B cell (primary cell): ENCODE measurements around the gene TFEB. TPM values are rescaled to one million over a fixed set of nuclear protein-coding genes. Genes with fewer than 3 reads are reported as not detected.
A peak's percentile ranks its signal among the peaks of the same experiment; 100 is the strongest.

ENCODE experiments used
- ATAC-seq: fragments of 200-7000 bp; cut with Tn5 transposase; one replicate; pipeline ENCODE4 v1.10.0; 2021; ENCODE audit warnings: low read depth, mild to moderate bottlenecking, moderate number of reproducible peaks, moderate library complexity
- CTCF ChIA-PET: fragments of 350-600 bp; sonication (Branson Sonifier 250); formaldehyde crosslinking; loops from one replicate; lab custom pipeline; 2021; ENCODE audit warnings: antibody characterized with exemption, inconsistent platforms; lab: Charles Lee
- POLR2A ChIA-PET: fragments of 350-600 bp; sonication (Branson Sonifier 250); formaldehyde crosslinking; loops from one replicate; lab custom pipeline; 2021; ENCODE audit warnings: antibody characterized with exemption; lab: Charles Lee
- DNase-seq: peaks from one replicate; pipeline ENCODE4 v3.0.0; 2013
- H2AFZ ChIP-seq: 2 replicates; pipeline ENCODE4 v1.6.1; 2012; ENCODE audit warnings: mild to moderate bottlenecking, low read depth, low read length; ENCODE audit not compliant: insufficient read depth, poor library complexity, severe bottlenecking
- H3K27ac ChIP-seq, 2 donors: 1 replicate in 1 of 2; 2 replicates in 1 of 2; pipeline ENCODE4 v1.5.1; 2012 to 2013; ENCODE audit warnings: low read length in 2 of 2, mild to moderate bottlenecking in 2 of 2, moderate library complexity in 1 of 2
- H3K27me3 ChIP-seq, 4 experiments: fragments of 200-600 bp in 1 of 4; sonication (generic) in 1 of 4; replicated peaks in 1 of 4; 1 replicate in 2 of 4; 2 replicates in 2 of 4; pipeline versions ENCODE4 v1.6.1 to v1.7.0; 2013 to 2016; ENCODE audit warnings: low read length in 3 of 4, mild to moderate bottlenecking in 2 of 4, mixed read lengths in 1 of 4, moderate library complexity in 1 of 4; ENCODE audit not compliant: insufficient read depth in 4 of 4, control insufficient read depth in 3 of 4; ENCODE audit errors: control extremely low read depth in 1 of 4
- H3K36me3 ChIP-seq, 2 experiments: replicated peaks in 1 of 2; 1 replicate in 1 of 2; 2 replicates in 1 of 2; pipeline versions ENCODE4 v1.6.1 to v1.7.1; 2013; ENCODE audit warnings: low read length in 1 of 2; ENCODE audit not compliant: insufficient read depth in 2 of 2, control insufficient read depth in 1 of 2; ENCODE audit errors: control extremely low read depth in 1 of 2, extremely low read depth in 1 of 2
- H3K4me1 ChIP-seq, 2 donors: fragments of 200-600 bp in 1 of 2; sonication (generic) in 1 of 2; 1 replicate in 1 of 2; 2 replicates in 1 of 2; pipeline versions ENCODE4 v1.5.1 to v1.6.1; 2013 to 2017; ENCODE audit warnings: low read length in 2 of 2; ENCODE audit not compliant: control insufficient read depth in 2 of 2, insufficient read depth in 2 of 2
- H3K4me2 ChIP-seq: replicated peaks from 2 replicates; pipeline ENCODE3; 2012; ENCODE audit warnings: mild to moderate bottlenecking, low read depth, low read length; ENCODE audit not compliant: poor library complexity, severe bottlenecking
- H3K4me3 ChIP-seq, 5 experiments: fragments of 200-600 bp in 1 of 5; sonication (generic) in 1 of 5; 1 replicate in 3 of 5; 2 replicates in 2 of 5; pipeline versions ENCODE4 v1.5.1 to v1.7.0; 2011 to 2016; ENCODE audit warnings: low read length in 4 of 5, mild to moderate bottlenecking in 4 of 5, low read depth in 2 of 5, control low read depth in 1 of 5, moderate library complexity in 1 of 5; ENCODE audit not compliant: insufficient read depth in 1 of 5; ENCODE audit errors: control extremely low read depth in 1 of 5, extremely low read depth in 1 of 5
- H3K79me2 ChIP-seq: fragments of 200-600 bp; sonication (generic); one replicate; pipeline ENCODE4 v1.6.0; 2016; ENCODE audit warnings: low read length; ENCODE audit not compliant: control insufficient read depth, insufficient read depth
- H3K9ac ChIP-seq: fragments of 200-600 bp; sonication (generic); 2 replicates; pipeline ENCODE4 v1.6.1; 2017; ENCODE audit warnings: mild to moderate bottlenecking, low read length, moderate library complexity
- H3K9me3 ChIP-seq, 3 donors: one replicate each; pipeline versions ENCODE4 v1.6.1 to v1.7.1; 2013; ENCODE audit warnings: low read length in 2 of 3; ENCODE audit not compliant: control insufficient read depth in 2 of 3, insufficient read depth in 1 of 3; ENCODE audit errors: control extremely low read depth in 1 of 3
- H4K20me1 ChIP-seq: 2 replicates; pipeline ENCODE4 v1.6.0; 2012; ENCODE audit warnings: mild to moderate bottlenecking, low read length; ENCODE audit not compliant: insufficient read depth, control insufficient read depth, poor library complexity, severe bottlenecking
- H3K27ac Mint-ChIP-seq: one replicate; pipeline ENCODE4 v1.8.0; 2021; ENCODE audit warnings: mixed read lengths
- H3K27me3 Mint-ChIP-seq: one replicate; pipeline ENCODE4 v1.8.0; 2021; ENCODE audit warnings: mixed read lengths
- H3K4me1 Mint-ChIP-seq: one replicate; pipeline ENCODE4 v1.8.0; 2021; ENCODE audit warnings: mixed read lengths
- H3K4me3 Mint-ChIP-seq: one replicate; pipeline ENCODE4 v1.8.0; 2021; ENCODE audit warnings: mixed read lengths
- H3K9me3 Mint-ChIP-seq: one replicate; pipeline ENCODE4 v1.8.0; 2022; ENCODE audit warnings: mixed read lengths; ENCODE audit not compliant: insufficient read depth
- EZH2 ChIP-seq: IDR thresholded peaks from 2 replicates; pipeline ENCODE4 v1.6.1; 2012; ENCODE audit warnings: borderline replicate concordance, low read depth, mild to moderate bottlenecking, moderate library complexity, low read length; ENCODE audit not compliant: insufficient read depth, poor library complexity, severe bottlenecking
- WGBS: methylation state at CpG from one replicate; pipeline ENCODE4 v1.1.5; 2013; ENCODE audit warnings: missing lambda C conversion rate; ENCODE audit not compliant: insufficient coverage; 5-methylcytosine and 5-hydroxymethylcytosine counted together
- intact Hi-C: fragments of 100-400 bp; cut with micrococcal nuclease; formaldehyde crosslinking; loops from one replicate; pipeline ENCODE4 v1.10.0; 2022
- polyA plus RNA-seq: library from polyadenylated mRNA; depleted of rRNA; stranded (reverse); fragments of >200 nt; gene quantifications from 2 replicates; pipeline ENCODE4 v1.2.3, GENCODE V29; 2012
- total RNA-seq, 2 donors: library from RNA; stranded (reverse); fragments of 120-200 nt in 1 of 2; gene quantifications; 1 replicate in 1 of 2; 2 replicates in 1 of 2; pipeline versions ENCODE4 v1.2.3 to v1.2.4, GENCODE V29; 2013 to 2022
- TF ChIP-seq, protein P1 (sequence below): fragments of 200-600 bp; IDR thresholded peaks from one replicate; pipeline ENCODE4 v1.8.0; 2022; ENCODE audit warnings: antibody characterized with exemption, mild to moderate bottlenecking

The TFEB gene
- total and polyA plus RNA-seq, 2 donors (not counting 1 experiment from before 2014, with no cell fraction given) = 113 to 148 TPM

- peaks cover 46% of the 10 kb centered on the region for H3K4me1 Mint-ChIP-seq
- no peaks in the 10 kb centered on the region for H3K9me3 ChIP-seq
- H3K4me3 ChIP-seq = no peak overlapping the region
- no peaks in the 10 kb centered on the region for H3K27me3 Mint-ChIP-seq
- WGBS = 72% methylated on average over 7 of the region's 10 CpGs
- peaks cover 84% of the 10 kb centered on the region for H3K79me2 ChIP-seq
- intact Hi-C loops = no loop called here
- H3K9ac ChIP-seq = peak overlapping the region; percentile 11
- peaks cover 25 to 41% of the 10 kb centered on the region in 2 donors for H3K4me1 ChIP-seq
- H3K4me2 ChIP-seq = peak overlapping the region; percentile 18
- H3K27ac Mint-ChIP-seq = peak overlapping the region; percentile 88
- H3K4me3 Mint-ChIP-seq = no peak overlapping the region
- ATAC-seq (no peak), DNase-seq (no peak)
- CTCF ChIA-PET = interaction anchor here (0.8 to 6.3 kb wide), 6 partner anchors 9 to 90 kb away, joined by 3 to 51 read pairs (median 4); no protein-coding TSS in a partner anchor
- peaks cover 0 to 66% of the 10 kb centered on the region in 2 experiments for H3K36me3 ChIP-seq
- H3K27ac ChIP-seq = peak overlapping the region; percentile 19 to 75
- H3K27me3 ChIP-seq = no peaks in the 10 kb centered on the region
- no peak for TF ChIP-seq EZH2
- TF ChIP-seq, protein P1, sequence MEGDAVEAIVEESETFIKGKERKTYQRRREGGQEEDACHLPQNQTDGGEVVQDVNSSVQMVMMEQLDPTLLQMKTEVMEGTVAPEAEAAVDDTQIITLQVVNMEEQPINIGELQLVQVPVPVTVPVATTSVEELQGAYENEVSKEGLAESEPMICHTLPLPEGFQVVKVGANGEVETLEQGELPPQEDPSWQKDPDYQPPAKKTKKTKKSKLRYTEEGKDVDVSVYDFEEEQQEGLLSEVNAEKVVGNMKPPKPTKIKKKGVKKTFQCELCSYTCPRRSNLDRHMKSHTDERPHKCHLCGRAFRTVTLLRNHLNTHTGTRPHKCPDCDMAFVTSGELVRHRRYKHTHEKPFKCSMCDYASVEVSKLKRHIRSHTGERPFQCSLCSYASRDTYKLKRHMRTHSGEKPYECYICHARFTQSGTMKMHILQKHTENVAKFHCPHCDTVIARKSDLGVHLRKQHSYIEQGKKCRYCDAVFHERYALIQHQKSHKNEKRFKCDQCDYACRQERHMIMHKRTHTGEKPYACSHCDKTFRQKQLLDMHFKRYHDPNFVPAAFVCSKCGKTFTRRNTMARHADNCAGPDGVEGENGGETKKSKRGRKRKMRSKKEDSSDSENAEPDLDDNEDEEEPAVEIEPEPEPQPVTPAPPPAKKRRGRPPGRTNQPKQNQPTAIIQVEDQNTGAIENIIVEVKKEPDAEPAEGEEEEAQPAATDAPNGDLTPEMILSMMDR = no peak
- no peak overlapping the region for H2AFZ ChIP-seq
- POLR2A ChIA-PET = interaction anchor here (0.6 kb wide), 4 partner anchors 9 to 95 kb away, joined by 3 to 7 read pairs (median 4); no protein-coding TSS in a partner anchor
- H4K20me1 ChIP-seq = peaks cover 93% of the 10 kb centered on the region
- H3K9me3 Mint-ChIP-seq = no peaks in the 10 kb centered on the region
Observed at GRCh38 chr6:41693281-41694240, 41.8 kb downstream of the TFEB start.
